AG09319 (cell line): ENCODE measurements around the gene AP1G2.

Source experiments
- DNase-seq: peaks from one replicate; pipeline ENCODE4 v3.0.0-alpha.2; 2010; ENCODE audit warnings: low read depth; ENCODE audit errors: extremely low read depth
- TF ChIP-seq, protein P1 (sequence below): IDR thresholded peaks from 2 replicates; pipeline ENCODE4 v1.5.1; 2011; ENCODE audit warnings: low read depth, mild to moderate bottlenecking, inconsistent platforms, low read length, moderate library complexity

Gene AP1G2

GRCh38 chr14:23572836-23573235 lies 5.2 kb upstream of the AP1G2 start:
- TF ChIP-seq, protein P1, sequence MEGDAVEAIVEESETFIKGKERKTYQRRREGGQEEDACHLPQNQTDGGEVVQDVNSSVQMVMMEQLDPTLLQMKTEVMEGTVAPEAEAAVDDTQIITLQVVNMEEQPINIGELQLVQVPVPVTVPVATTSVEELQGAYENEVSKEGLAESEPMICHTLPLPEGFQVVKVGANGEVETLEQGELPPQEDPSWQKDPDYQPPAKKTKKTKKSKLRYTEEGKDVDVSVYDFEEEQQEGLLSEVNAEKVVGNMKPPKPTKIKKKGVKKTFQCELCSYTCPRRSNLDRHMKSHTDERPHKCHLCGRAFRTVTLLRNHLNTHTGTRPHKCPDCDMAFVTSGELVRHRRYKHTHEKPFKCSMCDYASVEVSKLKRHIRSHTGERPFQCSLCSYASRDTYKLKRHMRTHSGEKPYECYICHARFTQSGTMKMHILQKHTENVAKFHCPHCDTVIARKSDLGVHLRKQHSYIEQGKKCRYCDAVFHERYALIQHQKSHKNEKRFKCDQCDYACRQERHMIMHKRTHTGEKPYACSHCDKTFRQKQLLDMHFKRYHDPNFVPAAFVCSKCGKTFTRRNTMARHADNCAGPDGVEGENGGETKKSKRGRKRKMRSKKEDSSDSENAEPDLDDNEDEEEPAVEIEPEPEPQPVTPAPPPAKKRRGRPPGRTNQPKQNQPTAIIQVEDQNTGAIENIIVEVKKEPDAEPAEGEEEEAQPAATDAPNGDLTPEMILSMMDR, result no peak
- DNase-seq, result no peak

DNA sequence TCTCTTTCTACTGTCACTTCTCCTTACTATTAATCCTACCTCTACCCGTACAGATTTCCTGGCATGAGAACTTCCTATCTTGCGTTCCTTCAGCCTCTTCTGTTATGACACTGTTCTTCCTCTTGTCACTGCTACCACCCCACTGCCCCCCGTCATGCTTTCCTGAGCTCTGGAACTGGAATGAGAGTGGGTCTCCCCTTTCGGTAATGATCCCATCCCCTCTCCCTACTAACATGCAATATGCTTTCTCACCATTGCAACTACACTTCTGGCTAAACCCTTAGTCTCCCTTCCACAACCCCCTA lies 4.9 kb upstream of the AP1G2 start:
- TF ChIP-seq, protein P1, result no peak
- DNase-seq, result no peak

GRCh38 chr14:23571701-23572523 lies 4.3 kb upstream of the AP1G2 start:
- DNase-seq, result no peak
- TF ChIP-seq, protein P1, result no peak

- no peak for DNase-seq
- TF ChIP-seq, protein P1, result no peak
These were observed 3.4 kb upstream of the AP1G2 start for GRCh38 chr14:23570806-23571483.

DNA sequence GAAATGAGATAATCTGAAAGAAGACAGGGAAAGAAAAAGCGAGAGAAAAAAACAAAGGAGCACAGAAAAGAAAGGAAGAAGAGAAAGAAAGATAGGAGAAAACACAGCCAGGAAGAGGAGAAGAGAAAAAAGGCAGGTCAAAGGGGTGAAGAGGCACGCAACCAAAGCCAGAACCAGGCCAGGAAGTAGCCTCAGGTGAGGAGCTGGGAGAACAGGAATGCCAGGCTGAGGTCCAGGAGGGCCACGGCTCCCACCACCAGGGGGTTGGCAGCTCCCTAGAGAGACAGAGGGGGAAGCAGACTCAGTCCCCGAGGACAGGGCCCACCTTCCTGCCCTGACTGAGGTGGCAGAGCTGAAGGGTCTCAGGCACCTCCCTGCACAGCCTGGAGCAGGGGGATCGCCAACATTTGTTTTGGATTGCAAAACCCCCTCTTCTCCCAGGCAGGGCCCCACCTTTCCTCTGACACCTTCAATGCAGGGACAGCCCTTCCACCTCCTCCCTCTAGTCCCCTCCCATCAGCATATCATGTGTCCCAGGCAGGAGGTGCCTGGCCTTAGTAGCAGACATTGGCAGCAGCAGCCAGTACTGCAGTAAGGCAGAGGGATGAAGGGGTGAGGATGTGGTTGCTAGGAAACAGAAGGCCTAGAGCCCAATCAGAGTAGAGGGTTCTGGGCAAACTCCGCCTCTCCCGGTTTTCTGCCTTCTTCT lies 2.0 kb upstream of the AP1G2 start:
- TF ChIP-seq, protein P1, result no peak
- DNase-seq, result no peak

DNA sequence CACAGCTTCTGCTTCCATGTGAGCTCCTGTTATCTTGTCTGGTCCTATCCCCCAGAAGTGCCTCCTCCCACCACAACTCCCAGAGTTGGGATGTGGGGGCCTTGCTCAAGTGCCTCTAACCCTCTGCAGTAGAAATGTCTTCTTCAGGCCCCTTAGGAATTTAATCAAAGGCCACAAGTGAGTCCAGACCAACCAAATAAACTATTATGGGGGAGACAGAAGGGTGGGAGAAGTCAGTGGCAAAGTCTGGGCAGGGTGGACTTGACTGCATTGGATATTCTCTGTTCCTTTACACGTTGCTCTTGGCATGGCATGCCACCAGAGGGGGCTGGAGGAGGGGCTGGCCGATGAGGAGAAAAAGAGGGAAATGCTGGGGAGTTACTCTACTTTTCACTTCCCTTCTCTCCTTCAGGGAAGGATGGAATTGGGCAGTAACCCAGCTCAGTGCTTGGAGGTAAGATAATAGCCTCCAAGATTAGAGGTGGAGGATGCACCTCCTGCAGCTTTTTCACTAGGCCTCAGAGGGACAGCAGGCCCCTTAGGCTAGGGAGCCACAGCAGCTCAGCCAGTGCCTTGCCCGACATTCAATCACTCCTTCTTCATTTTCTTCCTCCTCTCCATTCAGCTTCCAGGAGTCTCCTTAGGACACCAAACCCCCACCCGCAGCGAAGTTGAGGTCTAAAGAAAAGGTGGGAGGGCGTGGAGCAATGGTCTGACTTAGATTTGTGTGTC lies 1.2 kb upstream of the AP1G2 start:
- TF ChIP-seq, protein P1, result no peak; the same call in none of the 2 replicates
- no peak for DNase-seq
